ENCODE data around the gene BOLL.
A peak's percentile ranks its signal among the peaks of the same experiment; 100 is the strongest.
"Not testable (repeated sequence)": the region's sequence is repeated elsewhere in the genome, so short reads cannot be mapped to it uniquely, and the experiment has no call there.

BOLL gene

GRCh38 chr2:197705912-197706838 lies 78.9 kb downstream of the BOLL start:
- DNase-seq = no peak

GRCh38 chr2:197705121-197705911 lies 79.8 kb downstream of the BOLL start, which contains the start of gene MARS2:
MARS2 (plus strand) TSS chr2:197705369; CDS start chr2:197705406, 37 bp downstream.
- peak; percentile 86 for DNase-seq

- DNase-seq = no peak
Observed at GRCh38 chr2:197704434-197705120, 80.5 kb downstream of the BOLL start.

- DNase-seq = no peak
Observed at GRCh38 chr2:197700960-197701359, 84.2 kb downstream of the BOLL start.

- not testable (repeated sequence) for DNase-seq
Observed at GRCh38 chr2:197699724-197700123, 85.4 kb downstream of the BOLL start.

GRCh38 chr2:197696571-197696970 lies 88.5 kb downstream of the BOLL start:
- not testable (repeated sequence) for DNase-seq

- not testable (repeated sequence) for DNase-seq
Observed at GRCh38 chr2:197695971-197696370, 89.1 kb downstream of the BOLL start.

- DNase-seq = not testable (repeated sequence)
Observed at GRCh38 chr2:197695206-197695605, 89.9 kb downstream of the BOLL start.

GRCh38 chr2:197677483-197677882 lies 107.6 kb downstream of the BOLL start:
- DNase-seq = no peak

GRCh38 chr2:197677056-197677455 lies 108.1 kb downstream of the BOLL start:
- DNase-seq = peak; percentile 25

Data from NCI-H226 (cell line).